Esophagus squamous epithelium (tissue), 4 donors: ENCODE data around the gene TMEM165.

Source experiments
- POLR2A ChIP-seq, 4 donors: fragments of 450-650 bp; IDR thresholded peaks; one replicate each; pipeline ENCODE4 v1.6.1; 2017; ENCODE audit warnings: antibody characterized with exemption in 4 of 4, mild to moderate bottlenecking in 4 of 4, moderate library complexity in 3 of 4
- TF ChIP-seq, protein P1 (sequence below), 6 experiments: fragments of 450-650 bp in 4 of 6; fragments of 200-600 bp in 2 of 6; sonication (generic) in 2 of 6; IDR thresholded peaks; one replicate each; pipeline ENCODE4 v1.5.1; 2016 to 2019; ENCODE audit warnings: antibody characterized with exemption in 6 of 6, mild to moderate bottlenecking in 4 of 6, moderate library complexity in 4 of 6

DNA sequence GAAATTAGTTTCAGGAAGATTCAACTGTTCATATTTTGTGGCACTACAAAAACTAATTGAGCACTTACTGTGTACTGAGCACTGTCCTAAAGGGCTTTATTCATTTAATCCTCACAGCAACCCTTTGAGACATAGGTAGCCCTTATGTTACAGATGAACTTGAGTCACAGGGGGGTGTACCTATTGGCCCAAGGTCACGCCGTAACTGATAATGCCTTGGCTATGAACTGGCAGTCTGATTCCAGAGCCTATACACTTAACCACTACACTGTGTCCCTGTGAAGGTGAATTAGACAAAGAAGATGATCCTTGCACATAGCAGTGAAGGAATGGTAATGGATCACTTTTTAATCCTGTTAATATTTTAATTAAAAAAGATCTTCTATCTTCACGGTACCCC, 12.0 kb downstream of the TMEM165 start:
- TF ChIP-seq, protein P1, sequence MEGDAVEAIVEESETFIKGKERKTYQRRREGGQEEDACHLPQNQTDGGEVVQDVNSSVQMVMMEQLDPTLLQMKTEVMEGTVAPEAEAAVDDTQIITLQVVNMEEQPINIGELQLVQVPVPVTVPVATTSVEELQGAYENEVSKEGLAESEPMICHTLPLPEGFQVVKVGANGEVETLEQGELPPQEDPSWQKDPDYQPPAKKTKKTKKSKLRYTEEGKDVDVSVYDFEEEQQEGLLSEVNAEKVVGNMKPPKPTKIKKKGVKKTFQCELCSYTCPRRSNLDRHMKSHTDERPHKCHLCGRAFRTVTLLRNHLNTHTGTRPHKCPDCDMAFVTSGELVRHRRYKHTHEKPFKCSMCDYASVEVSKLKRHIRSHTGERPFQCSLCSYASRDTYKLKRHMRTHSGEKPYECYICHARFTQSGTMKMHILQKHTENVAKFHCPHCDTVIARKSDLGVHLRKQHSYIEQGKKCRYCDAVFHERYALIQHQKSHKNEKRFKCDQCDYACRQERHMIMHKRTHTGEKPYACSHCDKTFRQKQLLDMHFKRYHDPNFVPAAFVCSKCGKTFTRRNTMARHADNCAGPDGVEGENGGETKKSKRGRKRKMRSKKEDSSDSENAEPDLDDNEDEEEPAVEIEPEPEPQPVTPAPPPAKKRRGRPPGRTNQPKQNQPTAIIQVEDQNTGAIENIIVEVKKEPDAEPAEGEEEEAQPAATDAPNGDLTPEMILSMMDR (IDR thresholded peaks at IDR 0.05), result no peak
- TF ChIP-seq POLR2A (IDR thresholded peaks at IDR 0.05), result no peak
